ENCODE results near the gene UBE2Q2. TPM values are rescaled to one million over a fixed set of nuclear protein-coding genes. Genes with fewer than 3 reads are reported as not detected.
"Not testable (repeated sequence)": the region's sequence is repeated elsewhere in the genome, so short reads cannot be mapped to it uniquely, and the experiment has no call there.

UBE2Q2 gene
- total RNA-seq, 4 donors from 2014 or later = 39.8 to 49.5 (median 46.2) TPM

GRCh38 chr15:75857886-75858285 lies 14.6 kb downstream of the UBE2Q2 start:
- H3K4me3 ChIP-seq = no peak overlapping the region
- H3K27me3 ChIP-seq = no peaks in the 10 kb centered on the region
- no peaks in the 10 kb centered on the region for H3K9me3 ChIP-seq
- peaks cover 0 to 11% (median 0%) of the 10 kb centered on the region in 3 donors for H3K36me3 ChIP-seq
- no peak overlapping the region for H3K27ac ChIP-seq
- peaks cover 0 to 11% (median 0%) of the 10 kb centered on the region in 4 donors for H3K4me1 ChIP-seq
- DNase-seq (ENCODE audit: low spot score in 2 of 2) = no peak
- TF ChIP-seq EP300 (IDR thresholded peaks at IDR 0.05) = no peak
- TF ChIP-seq POLR2A (IDR thresholded peaks at IDR 0.05) = no peak

GRCh38 chr15:75861750-75862402 lies 18.6 kb downstream of the UBE2Q2 start:
- TF ChIP-seq POLR2A (IDR thresholded peaks at IDR 0.05) = no peak
- no peak for TF ChIP-seq CTCF (IDR thresholded peaks at IDR 0.05)
- WGBS, 2 donors = 89% methylated on average over 6 of the region's 6 CpGs

GRCh38 chr15:75862796-75863195 lies 19.5 kb downstream of the UBE2Q2 start:
- TF ChIP-seq CTCF (IDR thresholded peaks at IDR 0.05) (no peak), EP300 (IDR thresholded peaks at IDR 0.05) (no peak), POLR2A (IDR thresholded peaks at IDR 0.05) (no peak)
- DNase-seq (ENCODE audit: low spot score in 2 of 2) = no peak
- Histone ChIP-seq H3K27me3 (no peaks in the 10 kb centered on the region), H3K36me3 (peaks cover 0 to 8% (median 0%) of the 10 kb centered on the region in 3 donors), H3K9me3 (no peaks in the 10 kb centered on the region), H3K4me1 (peaks cover 0 to 17% (median 4%) of the 10 kb centered on the region in 4 donors), H3K27ac (no peak overlapping the region), H3K4me3 (no peak overlapping the region)
- WGBS, 2 donors = 96 to 97% methylated on average over 1 of the region's 1 CpG

More at GRCh38 chr15:75861750-75862402, 18.6 kb downstream of the UBE2Q2 start:
- Histone ChIP-seq H3K27ac (no peak overlapping the region), H3K4me1 (peaks cover 0 to 10% (median 2%) of the 10 kb centered on the region in 4 donors), H3K4me3 (no peak overlapping the region), H3K27me3 (no peaks in the 10 kb centered on the region), H3K9me3 (no peaks in the 10 kb centered on the region), H3K36me3 (peaks cover 0 to 8% (median 0%) of the 10 kb centered on the region in 3 donors)
- DNase-seq (ENCODE audit: low spot score in 2 of 2) = no peak

- WGBS, 2 donors = 74 to 85% methylated on average over 5 of the region's 5 CpGs
- H3K27ac ChIP-seq = no peak overlapping the region
These were observed 21.2 kb downstream of the UBE2Q2 start for GRCh38 chr15:75864213-75865059.

GRCh38 chr15:75866045-75866444 lies 22.8 kb downstream of the UBE2Q2 start:
- Histone ChIP-seq H3K4me1 (peaks cover 0 to 13% (median 4%) of the 10 kb centered on the region in 4 donors), H3K36me3 (peaks cover 0 to 21% (median 0%) of the 10 kb centered on the region in 3 donors)
- WGBS, 2 donors = 95 to 100% methylated on average over 1 of the region's 1 CpG
- DNase-seq (ENCODE audit: low spot score in 2 of 2); H3K4me3 ChIP-seq; H3K27me3 ChIP-seq; H3K9me3 ChIP-seq; H3K27ac ChIP-seq: not testable (repeated sequence)

More at GRCh38 chr15:75864213-75865059, 21.2 kb downstream of the UBE2Q2 start:
- no peaks in the 10 kb centered on the region for H3K9me3 ChIP-seq
- peaks cover 0 to 13% (median 4%) of the 10 kb centered on the region in 4 donors for H3K4me1 ChIP-seq
- H3K27me3 ChIP-seq = no peaks in the 10 kb centered on the region
- no peak overlapping the region for H3K4me3 ChIP-seq
- TF ChIP-seq POLR2A (IDR thresholded peaks at IDR 0.05) (no peak), CTCF (IDR thresholded peaks at IDR 0.05) (no peak), EP300 (IDR thresholded peaks at IDR 0.05) (no peak)
- DNase-seq (ENCODE audit: low spot score in 2 of 2) = no peak
- peaks cover 0 to 10% (median 0%) of the 10 kb centered on the region in 3 donors for H3K36me3 ChIP-seq

- Histone ChIP-seq H3K9me3 (no peaks in the 10 kb centered on the region), H3K4me1 (peaks cover 0 to 13% (median 4%) of the 10 kb centered on the region in 4 donors), H3K4me3 (no peak overlapping the region), H3K36me3 (peaks cover 0 to 21% (median 0%) of the 10 kb centered on the region in 3 donors), H3K27me3 (no peaks in the 10 kb centered on the region), H3K27ac (no peak overlapping the region)
- DNase-seq (ENCODE audit: low spot score in 2 of 2) = no peak
- no peak for TF ChIP-seq POLR2A (IDR thresholded peaks at IDR 0.05)
- TF ChIP-seq EP300 (IDR thresholded peaks at IDR 0.05) = no peak
- TF ChIP-seq CTCF (IDR thresholded peaks at IDR 0.05) = no peak
These were observed 23.7 kb downstream of the UBE2Q2 start for GRCh38 chr15:75866916-75867315.
